ENCODE results near the gene RANBP10. TPM values are rescaled to one million over a fixed set of nuclear protein-coding genes. Genes with fewer than 3 reads are reported as not detected.

Gene RANBP10
- total RNA-seq, 1 experiment from 2014 or later, result 25.5 TPM

DNA sequence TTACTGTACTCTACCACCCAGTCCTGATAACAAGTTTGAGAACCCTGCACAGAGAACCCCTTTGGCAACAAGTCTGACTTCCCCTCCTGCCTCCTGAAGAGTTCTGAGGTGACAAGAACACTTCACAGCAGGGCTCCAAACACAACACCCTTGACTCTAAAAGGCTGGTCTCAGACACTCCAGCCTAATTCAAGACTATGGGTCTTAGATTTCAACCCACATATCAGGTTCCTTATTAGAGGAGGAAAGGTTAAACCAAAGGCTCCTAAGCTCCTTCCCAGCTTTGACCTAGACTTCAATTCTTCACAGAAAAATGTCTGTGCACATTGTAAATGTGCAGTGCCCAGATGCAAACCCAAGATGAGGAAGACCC is 23.0 kb downstream of the RANBP10 start:
- no TSS peak for BruUV-seq (replicated peaks)
- TF ChIP-seq, protein P1, sequence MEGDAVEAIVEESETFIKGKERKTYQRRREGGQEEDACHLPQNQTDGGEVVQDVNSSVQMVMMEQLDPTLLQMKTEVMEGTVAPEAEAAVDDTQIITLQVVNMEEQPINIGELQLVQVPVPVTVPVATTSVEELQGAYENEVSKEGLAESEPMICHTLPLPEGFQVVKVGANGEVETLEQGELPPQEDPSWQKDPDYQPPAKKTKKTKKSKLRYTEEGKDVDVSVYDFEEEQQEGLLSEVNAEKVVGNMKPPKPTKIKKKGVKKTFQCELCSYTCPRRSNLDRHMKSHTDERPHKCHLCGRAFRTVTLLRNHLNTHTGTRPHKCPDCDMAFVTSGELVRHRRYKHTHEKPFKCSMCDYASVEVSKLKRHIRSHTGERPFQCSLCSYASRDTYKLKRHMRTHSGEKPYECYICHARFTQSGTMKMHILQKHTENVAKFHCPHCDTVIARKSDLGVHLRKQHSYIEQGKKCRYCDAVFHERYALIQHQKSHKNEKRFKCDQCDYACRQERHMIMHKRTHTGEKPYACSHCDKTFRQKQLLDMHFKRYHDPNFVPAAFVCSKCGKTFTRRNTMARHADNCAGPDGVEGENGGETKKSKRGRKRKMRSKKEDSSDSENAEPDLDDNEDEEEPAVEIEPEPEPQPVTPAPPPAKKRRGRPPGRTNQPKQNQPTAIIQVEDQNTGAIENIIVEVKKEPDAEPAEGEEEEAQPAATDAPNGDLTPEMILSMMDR (IDR thresholded peaks at IDR 0.05; ENCODE audit: unreplicated experiment), result no peak
- Mint-ChIP-seq H3K4me1 (ENCODE audit: low read depth, unreplicated experiment) (peaks cover 26% of the 10 kb centered on the region), H3K36me3 (ENCODE audit: insufficient read depth, unreplicated experiment) (peaks cover 10% of the 10 kb centered on the region), H3K4me3 (ENCODE audit: low read depth, unreplicated experiment) (no peak overlapping the region), H3K27me3 (ENCODE audit: unreplicated experiment) (no peaks in the 10 kb centered on the region), H3K27ac (ENCODE audit: unreplicated experiment) (no peak overlapping the region), H3K9me3 (ENCODE audit: low read depth, unreplicated experiment) (no peaks in the 10 kb centered on the region)
- CTCF ChIA-PET, result interaction anchor here (3.1 kb wide), 1 partner anchor 23 kb away, joined by 8 read pairs; the partner anchor contains the start of genes RANBP10 and TSNAXIP1
- no peak for DNase-seq
- intact Hi-C loops (cut with micrococcal nuclease; ENCODE audit: unreplicated experiment), result no loop called here

DNA sequence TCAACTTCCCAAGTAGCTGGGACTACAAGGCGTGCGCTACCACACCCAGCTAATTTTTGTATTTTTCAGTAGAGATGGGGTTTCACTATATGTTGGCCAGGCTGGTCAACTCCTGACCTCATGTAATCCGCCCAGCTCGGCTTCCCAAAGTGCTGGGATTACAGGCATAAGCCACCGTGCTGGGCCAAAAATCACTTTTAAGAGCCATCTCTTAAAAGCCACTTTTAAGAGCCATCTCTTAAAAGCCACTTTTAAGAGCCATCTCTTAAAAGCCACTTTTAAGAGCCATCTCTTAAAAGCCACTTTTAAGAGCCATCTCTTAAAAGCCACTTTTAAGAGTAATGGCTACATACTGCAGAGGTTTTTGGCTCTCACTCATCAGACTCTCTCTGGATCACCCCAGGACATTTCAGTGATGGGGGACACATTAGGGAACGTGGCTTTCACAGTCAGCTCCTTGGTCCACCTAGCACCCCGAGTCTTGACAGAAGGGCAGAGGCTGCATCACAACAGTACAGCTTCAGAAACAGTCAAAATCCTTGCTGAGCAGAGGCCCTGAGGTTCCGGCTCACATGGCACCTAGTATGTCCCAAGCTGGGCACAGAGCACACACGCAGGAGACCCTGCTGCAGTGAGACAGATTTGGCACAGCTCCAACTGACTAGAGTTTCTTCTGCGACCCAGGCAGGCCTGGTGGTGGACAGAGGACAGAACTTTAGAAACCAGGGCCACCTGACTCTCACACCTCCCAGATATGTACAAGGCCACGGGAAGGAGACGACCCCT is 23.6 kb downstream of the RANBP10 start:
- no peak overlapping the region for H3K27ac Mint-ChIP-seq (ENCODE audit: unreplicated experiment)
- no peaks in the 10 kb centered on the region for H3K27me3 Mint-ChIP-seq (ENCODE audit: unreplicated experiment)

GRCh38 chr16:67781565-67781921 is 24.8 kb downstream of the RANBP10 start:
- Mint-ChIP-seq H3K27me3 (ENCODE audit: unreplicated experiment) (no peaks in the 10 kb centered on the region), H3K27ac (ENCODE audit: unreplicated experiment) (no peak overlapping the region), H3K4me3 (ENCODE audit: low read depth, unreplicated experiment) (no peak overlapping the region), H3K9me3 (ENCODE audit: low read depth, unreplicated experiment) (no peaks in the 10 kb centered on the region), H3K36me3 (ENCODE audit: insufficient read depth, unreplicated experiment) (peaks cover 10% of the 10 kb centered on the region), H3K4me1 (ENCODE audit: low read depth, unreplicated experiment) (peaks cover 26% of the 10 kb centered on the region)
- no TSS peak for BruUV-seq (replicated peaks)
- CTCF ChIA-PET, result interaction anchor here (3.1 kb wide), 1 partner anchor 25 kb away, joined by 8 read pairs; the partner anchor contains the start of genes RANBP10 and TSNAXIP1
- intact Hi-C loops (cut with micrococcal nuclease; ENCODE audit: unreplicated experiment), result no loop called here
- TF ChIP-seq, protein P1 (IDR thresholded peaks at IDR 0.05; ENCODE audit: unreplicated experiment), result no peak
- no peak for DNase-seq

More for the DNA sequence above, 23.6 kb downstream of the RANBP10 start:
- BruUV-seq (replicated peaks), result no TSS peak
- H3K36me3 Mint-ChIP-seq (ENCODE audit: insufficient read depth, unreplicated experiment), result peaks cover 10% of the 10 kb centered on the region
- intact Hi-C loops (cut with micrococcal nuclease; ENCODE audit: unreplicated experiment), result no loop called here
- no peak overlapping the region for H3K4me3 Mint-ChIP-seq (ENCODE audit: low read depth, unreplicated experiment)
- TF ChIP-seq, protein P1 (IDR thresholded peaks at IDR 0.05; ENCODE audit: unreplicated experiment), result no peak
- no peak for DNase-seq
- H3K9me3 Mint-ChIP-seq (ENCODE audit: low read depth, unreplicated experiment), result no peaks in the 10 kb centered on the region
- CTCF ChIA-PET, result interaction anchor here (3.1 kb wide), 1 partner anchor 24 kb away, joined by 8 read pairs; the partner anchor contains the start of genes RANBP10 and TSNAXIP1
- peaks cover 26% of the 10 kb centered on the region for H3K4me1 Mint-ChIP-seq (ENCODE audit: low read depth, unreplicated experiment)

DNA sequence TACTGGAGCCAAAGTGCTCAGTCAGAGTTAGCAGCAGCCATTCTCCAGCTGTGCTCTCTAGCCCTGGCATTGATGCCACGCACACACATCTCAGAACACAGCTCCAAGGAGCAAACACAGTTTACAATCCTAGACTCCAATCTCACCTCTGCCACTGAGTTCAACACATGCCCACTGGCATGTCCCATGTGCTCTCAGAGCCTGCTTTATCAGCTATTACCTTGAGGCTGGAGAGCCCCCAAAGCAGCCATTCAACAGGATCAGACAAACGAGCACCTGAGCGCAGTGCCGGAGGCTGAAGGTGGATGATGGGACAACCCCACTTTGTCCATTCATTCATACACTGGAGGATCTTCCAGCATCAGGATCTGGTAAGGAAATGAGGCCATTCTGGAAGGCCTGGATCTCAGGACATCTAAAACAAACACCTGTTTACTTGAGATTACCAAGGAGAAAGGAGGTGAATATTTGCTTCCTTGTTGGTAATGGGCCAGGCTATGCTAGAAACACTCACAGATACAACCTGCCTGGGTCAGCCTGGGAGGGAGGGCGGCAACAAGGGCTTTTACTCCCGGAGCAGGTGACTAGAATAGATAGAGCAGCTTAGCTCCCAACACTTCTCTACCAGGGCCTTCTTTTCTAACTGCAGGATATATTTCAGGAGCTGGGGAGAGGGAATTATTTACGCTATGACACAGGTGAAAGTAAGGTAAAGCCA is 25.4 kb downstream of the RANBP10 start:
- no peaks in the 10 kb centered on the region for H3K9me3 Mint-ChIP-seq (ENCODE audit: low read depth, unreplicated experiment)
- no TSS peak for BruUV-seq (replicated peaks)
- no peaks in the 10 kb centered on the region for H3K27me3 Mint-ChIP-seq (ENCODE audit: unreplicated experiment)
- peaks cover 10% of the 10 kb centered on the region for H3K36me3 Mint-ChIP-seq (ENCODE audit: insufficient read depth, unreplicated experiment)
- TF ChIP-seq, protein P1 (IDR thresholded peaks at IDR 0.05; ENCODE audit: unreplicated experiment), result no peak
- CTCF ChIA-PET, result interaction anchor here (3.1 kb wide), 1 partner anchor 26 kb away, joined by 8 read pairs; the partner anchor contains the start of genes RANBP10 and TSNAXIP1
- H3K27ac Mint-ChIP-seq (ENCODE audit: unreplicated experiment), result no peak overlapping the region
- H3K4me3 Mint-ChIP-seq (ENCODE audit: low read depth, unreplicated experiment), result no peak overlapping the region
- H3K4me1 Mint-ChIP-seq (ENCODE audit: low read depth, unreplicated experiment), result peaks cover 26% of the 10 kb centered on the region
- intact Hi-C loops (cut with micrococcal nuclease; ENCODE audit: unreplicated experiment), result no loop called here
- DNase-seq, result no peak

All from Calu3 (cell line).